Measurements from ENCODE around the gene CENPB. TPM values are rescaled to one million over a fixed set of nuclear protein-coding genes. Genes with fewer than 3 reads are reported as not detected.
"Not testable (repeated sequence)": the region's sequence is repeated elsewhere in the genome, so short reads cannot be mapped to it uniquely, and the experiment has no call there.

CENPB gene, protein sequence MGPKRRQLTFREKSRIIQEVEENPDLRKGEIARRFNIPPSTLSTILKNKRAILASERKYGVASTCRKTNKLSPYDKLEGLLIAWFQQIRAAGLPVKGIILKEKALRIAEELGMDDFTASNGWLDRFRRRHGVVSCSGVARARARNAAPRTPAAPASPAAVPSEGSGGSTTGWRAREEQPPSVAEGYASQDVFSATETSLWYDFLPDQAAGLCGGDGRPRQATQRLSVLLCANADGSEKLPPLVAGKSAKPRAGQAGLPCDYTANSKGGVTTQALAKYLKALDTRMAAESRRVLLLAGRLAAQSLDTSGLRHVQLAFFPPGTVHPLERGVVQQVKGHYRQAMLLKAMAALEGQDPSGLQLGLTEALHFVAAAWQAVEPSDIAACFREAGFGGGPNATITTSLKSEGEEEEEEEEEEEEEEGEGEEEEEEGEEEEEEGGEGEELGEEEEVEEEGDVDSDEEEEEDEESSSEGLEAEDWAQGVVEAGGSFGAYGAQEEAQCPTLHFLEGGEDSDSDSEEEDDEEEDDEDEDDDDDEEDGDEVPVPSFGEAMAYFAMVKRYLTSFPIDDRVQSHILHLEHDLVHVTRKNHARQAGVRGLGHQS
- 100 to 1,000 TPM; 109 to 128 (median 117) TPM for total RNA-seq (2021; fragmentation: NEBNext Ultra II Directional; extraction: Animal tissue kit (Norgen Biotek cat#: 25700))
- long read RNA-seq, partial matches to known transcripts: 0 of 1 reads
- long read RNA-seq, other reads (novel, unspliced or antisense): 0 of 1 reads

DNA sequence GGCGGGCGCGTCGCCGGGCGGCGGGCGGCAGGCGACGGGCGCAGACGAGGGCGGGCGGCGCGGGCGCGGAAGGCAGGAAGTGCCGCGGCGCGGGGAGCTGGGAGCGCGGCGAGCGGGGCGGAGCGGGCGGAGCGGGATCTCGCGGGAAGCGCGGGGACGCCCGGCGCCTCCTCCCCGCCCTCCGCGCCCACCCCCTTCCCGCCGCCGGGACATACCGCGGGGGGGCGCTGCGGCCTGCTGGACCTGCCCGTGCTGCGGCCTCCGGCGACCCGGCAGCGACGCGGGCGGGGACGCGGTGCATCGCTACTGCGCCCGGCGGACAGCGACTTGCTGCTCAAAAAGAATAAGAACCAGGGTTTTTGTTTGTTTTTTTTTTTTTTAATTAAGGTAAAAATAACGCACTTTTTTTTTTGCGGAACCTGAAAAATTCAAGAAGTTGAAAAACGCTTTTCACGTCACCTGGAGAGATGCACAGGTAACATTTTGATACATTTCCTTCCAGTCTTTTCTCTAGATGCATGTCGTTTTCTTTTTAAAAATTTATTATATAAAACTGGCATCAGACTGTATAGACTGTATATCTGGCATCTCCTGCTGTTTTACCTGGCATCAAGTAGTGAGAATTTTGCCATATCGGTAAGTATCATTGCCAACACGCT, at the start of gene CENPB:
CENPB (minus strand) TSS at position 76 of the 659 bp plus-strand sequence. CDS start 257 bp downstream, outside the sequence.
- peak; percentile 73 for DNase-seq
- no peaks in the 10 kb centered on the region for H3K9me3 Mint-ChIP-seq
- TF ChIP-seq, protein P1, sequence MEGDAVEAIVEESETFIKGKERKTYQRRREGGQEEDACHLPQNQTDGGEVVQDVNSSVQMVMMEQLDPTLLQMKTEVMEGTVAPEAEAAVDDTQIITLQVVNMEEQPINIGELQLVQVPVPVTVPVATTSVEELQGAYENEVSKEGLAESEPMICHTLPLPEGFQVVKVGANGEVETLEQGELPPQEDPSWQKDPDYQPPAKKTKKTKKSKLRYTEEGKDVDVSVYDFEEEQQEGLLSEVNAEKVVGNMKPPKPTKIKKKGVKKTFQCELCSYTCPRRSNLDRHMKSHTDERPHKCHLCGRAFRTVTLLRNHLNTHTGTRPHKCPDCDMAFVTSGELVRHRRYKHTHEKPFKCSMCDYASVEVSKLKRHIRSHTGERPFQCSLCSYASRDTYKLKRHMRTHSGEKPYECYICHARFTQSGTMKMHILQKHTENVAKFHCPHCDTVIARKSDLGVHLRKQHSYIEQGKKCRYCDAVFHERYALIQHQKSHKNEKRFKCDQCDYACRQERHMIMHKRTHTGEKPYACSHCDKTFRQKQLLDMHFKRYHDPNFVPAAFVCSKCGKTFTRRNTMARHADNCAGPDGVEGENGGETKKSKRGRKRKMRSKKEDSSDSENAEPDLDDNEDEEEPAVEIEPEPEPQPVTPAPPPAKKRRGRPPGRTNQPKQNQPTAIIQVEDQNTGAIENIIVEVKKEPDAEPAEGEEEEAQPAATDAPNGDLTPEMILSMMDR (IDR thresholded peaks at IDR 0.05): peak; percentile 88
- peak within 1 kb of the TSS; percentile 89 for H3K4me3 Mint-ChIP-seq
- H3K27ac Mint-ChIP-seq: peak within 1 kb of the TSS; percentile 83
- peaks cover 37% of the 10 kb centered on the region for H3K4me1 Mint-ChIP-seq (ENCODE audit: low read depth)
- H3K27me3 Mint-ChIP-seq (ENCODE audit: insufficient read depth): peaks cover 2% of the 10 kb centered on the region
- peaks cover 11% of the 10 kb centered on the region for H3K36me3 Mint-ChIP-seq (ENCODE audit: low read depth)

DNA sequence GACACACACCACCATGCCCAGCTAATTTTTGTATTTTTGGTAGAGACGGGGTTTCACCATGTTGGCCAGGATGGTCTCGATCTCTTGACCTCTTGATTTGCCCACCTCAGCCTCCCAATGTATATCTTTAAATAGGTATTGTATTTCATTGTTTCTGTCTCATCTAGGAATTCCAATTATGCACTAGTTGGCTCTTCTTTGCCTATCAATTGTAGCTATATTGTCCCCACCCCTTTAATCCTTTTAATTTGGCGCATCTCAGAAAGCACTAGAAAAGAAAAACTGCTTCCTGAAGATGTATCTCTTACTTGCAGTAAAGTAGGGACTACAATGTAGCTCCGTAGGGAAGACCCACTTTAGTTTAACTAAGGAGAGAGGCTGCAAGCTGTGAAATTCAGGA, 49.6 kb upstream of the CENPB start:
- H3K36me3 Mint-ChIP-seq (ENCODE audit: low read depth): peaks cover 26% of the 10 kb centered on the region
- TF ChIP-seq, protein P1 (IDR thresholded peaks at IDR 0.05): no peak
- H3K9me3 Mint-ChIP-seq: no peaks in the 10 kb centered on the region
- DNase-seq: no peak
- no peak overlapping the region for H3K27ac Mint-ChIP-seq
- H3K27me3 Mint-ChIP-seq (ENCODE audit: insufficient read depth): peaks cover 2% of the 10 kb centered on the region; the same call in 1 of the 2 replicates
- 0 out of 2 replicates have a peak, but pooled peaks cover 14% of the 10 kb centered on the region for H3K4me1 Mint-ChIP-seq (ENCODE audit: low read depth)
- H3K4me3 Mint-ChIP-seq: no peak overlapping the region

DNA sequence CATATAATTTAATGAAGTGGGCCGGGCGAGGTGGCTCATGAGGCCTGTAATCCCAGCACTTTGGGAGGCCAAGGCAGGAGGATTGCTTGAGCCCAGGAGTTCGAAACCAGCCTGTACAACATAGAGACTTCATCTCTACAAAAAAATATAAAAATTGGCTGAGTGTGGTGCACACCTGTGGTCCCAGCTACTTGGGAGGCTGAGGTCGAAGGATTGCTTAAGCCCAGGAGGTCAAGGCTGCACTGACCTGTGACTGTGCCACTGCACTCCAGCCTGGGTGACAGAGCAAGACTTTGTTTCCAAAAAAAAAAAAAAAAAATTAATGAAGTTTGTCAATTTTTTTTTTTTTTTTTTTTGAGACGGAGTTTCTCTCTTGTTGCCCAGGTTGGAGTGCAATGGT, 43.4 kb upstream of the CENPB start:
- H3K4me3 Mint-ChIP-seq; DNase-seq; H3K9me3 Mint-ChIP-seq; H3K4me1 Mint-ChIP-seq (ENCODE audit: low read depth); H3K27ac Mint-ChIP-seq; H3K27me3 Mint-ChIP-seq (ENCODE audit: insufficient read depth): not testable (repeated sequence)
- H3K36me3 Mint-ChIP-seq (ENCODE audit: low read depth): peaks cover 32% of the 10 kb centered on the region

DNA sequence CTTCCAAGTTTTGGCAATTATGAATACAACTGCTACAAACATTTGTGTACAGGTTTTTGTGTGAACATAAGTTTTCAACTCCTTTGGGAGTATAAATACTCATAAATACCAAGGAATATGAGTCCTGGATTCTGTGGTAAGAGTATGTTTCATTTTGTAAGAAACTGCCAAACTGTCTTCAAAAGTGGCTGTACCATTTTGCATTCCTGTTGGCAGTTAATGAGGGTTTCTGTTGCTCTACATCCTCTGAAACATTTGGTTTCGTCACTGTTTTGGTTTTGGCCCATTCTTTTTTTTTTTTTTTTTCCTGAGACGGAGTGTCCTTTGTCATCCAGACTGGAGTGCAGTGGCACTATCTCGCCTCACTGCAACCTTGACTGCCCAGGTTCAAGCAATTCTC, 42.3 kb upstream of the CENPB start:
- Mint-ChIP-seq H3K4me1 (ENCODE audit: low read depth) (peaks cover 6% of the 10 kb centered on the region; the same call in 1 of the 2 replicates), H3K27me3 (ENCODE audit: insufficient read depth) (no peaks in the 10 kb centered on the region; the same call in 1 of the 2 replicates), H3K27ac (no peak overlapping the region), H3K36me3 (ENCODE audit: low read depth) (peaks cover 31% of the 10 kb centered on the region), H3K4me3 (no peak overlapping the region), H3K9me3 (no peaks in the 10 kb centered on the region)
- TF ChIP-seq, protein P1 (IDR thresholded peaks at IDR 0.05): no peak
- DNase-seq: no peak

DNA sequence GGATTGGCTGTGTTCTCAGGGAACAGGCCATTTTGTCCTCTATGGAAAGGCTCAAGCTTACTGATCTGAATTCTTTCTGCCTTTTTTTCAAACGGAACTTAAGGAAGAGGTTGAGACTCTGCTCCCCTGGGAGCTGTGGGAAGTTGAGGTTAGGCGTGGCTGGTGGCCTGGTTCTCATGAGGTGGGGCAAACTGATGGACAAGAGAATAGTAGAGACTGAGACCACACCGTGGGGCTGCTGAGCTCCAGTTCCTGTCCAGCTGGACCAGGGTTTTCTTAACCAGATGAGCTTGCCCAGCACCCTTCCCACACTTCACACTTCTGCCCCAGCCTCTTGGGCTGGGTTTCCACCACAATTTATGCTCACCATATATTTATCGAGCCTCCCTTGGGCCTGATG, 39.9 kb upstream of the CENPB start:
- Mint-ChIP-seq H3K36me3 (ENCODE audit: low read depth) (peaks cover 38% of the 10 kb centered on the region), H3K9me3 (no peaks in the 10 kb centered on the region), H3K4me3 (no peak overlapping the region), H3K27me3 (ENCODE audit: insufficient read depth) (no peaks in the 10 kb centered on the region; the same call in 1 of the 2 replicates), H3K4me1 (ENCODE audit: low read depth) (peaks cover 13% of the 10 kb centered on the region), H3K27ac (no peak overlapping the region)
- TF ChIP-seq, protein P1 (IDR thresholded peaks at IDR 0.05): no peak
- no peak for DNase-seq

All from HFFc6 (cell line).